Kidney (tissue), 14 donors: Measurements from ENCODE around the gene CCDC97. TPM values are rescaled to one million over a fixed set of nuclear protein-coding genes. Genes with fewer than 3 reads are reported as not detected.

Source experiments
- DNase-seq, 5 donors: peaks; one replicate each; pipeline ENCODE4 v3.0.0-alpha.2; 2013 to 2020
- FAIRE-seq: peaks from 2 replicates; lab custom pipeline; 2012; peaks lifted over from hg19 to GRCh38; lab: Jason Lieb, UNC
- H3K27ac ChIP-seq, 2 donors: one replicate each; pipeline ENCODE4 v1.7.0; 2013; ENCODE audit warnings: low read depth in 2 of 2, low read length in 2 of 2, inconsistent platforms in 1 of 2
- H3K27me3 ChIP-seq: one replicate; pipeline ENCODE4 v1.7.1; 2013; ENCODE audit warnings: low read length, inconsistent platforms; ENCODE audit not compliant: control insufficient read depth, insufficient read depth
- H3K36me3 ChIP-seq, 3 donors: one replicate each; pipeline versions ENCODE4 v1.7.0 to v1.7.1; 2013; ENCODE audit warnings: low read length in 3 of 3, control low read depth in 1 of 3, inconsistent platforms in 1 of 3; ENCODE audit not compliant: insufficient read depth in 3 of 3, control insufficient read depth in 2 of 3
- H3K4me1 ChIP-seq, 3 donors: one replicate each; pipeline versions ENCODE4 v1.7.0 to v1.7.1; 2013; ENCODE audit warnings: low read length in 3 of 3, inconsistent platforms in 1 of 3, low read depth in 1 of 3; ENCODE audit not compliant: control insufficient read depth in 2 of 3, insufficient read depth in 2 of 3
- H3K4me3 ChIP-seq, 3 donors: one replicate each; pipeline versions ENCODE4 v1.7.0 to v1.8.1; 2013; ENCODE audit warnings: low read length in 3 of 3, control low read depth in 1 of 3, inconsistent platforms in 1 of 3
- H3K9ac ChIP-seq, 3 donors: one replicate each; pipeline versions ENCODE4 v1.7.0 to v1.7.1; 2013; ENCODE audit warnings: low read length in 3 of 3, control low read depth in 1 of 3, inconsistent platforms in 1 of 3
- H3K9me3 ChIP-seq, 3 donors: one replicate each; pipeline versions ENCODE4 v1.7.0 to v1.7.1; 2013; ENCODE audit warnings: low read length in 3 of 3, control low read depth in 1 of 3, inconsistent platforms in 1 of 3; ENCODE audit not compliant: control insufficient read depth in 2 of 3, insufficient read depth in 1 of 3
- intact Hi-C: fragments of 100-400 bp; cut with DNase I; formaldehyde crosslinking; loops from one replicate; pipeline ENCODE4 v1.11.1; 2022
- polyA plus RNA-seq: library from polyadenylated mRNA; stranded (reverse); fragments of 350-450 nt; fragmentation: Illumina TruSeq; extraction: RNeasy Lipid Tissue Mini Kit (QIAGEN cat#74804); gene quantifications from one replicate; pipeline ENCODE4 v1.2.3, GENCODE V29; 2014; ENCODE audit warnings: low read depth, low replicate concordance; ENCODE audit not compliant: insufficient read depth
- total RNA-seq: library from RNA; stranded (reverse); fragmentation: NEBNext Ultra II Directional; extraction: Animal tissue kit (Norgen Biotek cat#: 25700); gene quantifications from one replicate; pipeline ENCODE4 v1.2.1, GENCODE V29; 2021
- TF ChIP-seq, protein P1 (sequence below): IDR thresholded peaks from 3 replicates; pipeline ENCODE4 v1.5.1; 2012; ENCODE audit warnings: mild to moderate bottlenecking, moderate library complexity, borderline replicate concordance; ENCODE audit not compliant: insufficient read depth; ENCODE audit errors: extremely low read depth
- donor health status: control.
- donor health status: control.
- donor health status: control.
- donor health status: control.
- donor health status: control.
- donor health status: DM: yes; HTN: yes; CAD: no.
- donor health status: Normal renal cell carcinoma (clear cell type).

CCDC97 gene
- total and polyA plus RNA-seq, 2 donors from 2014 or later: 9.8 to 28.1 TPM

DNA sequence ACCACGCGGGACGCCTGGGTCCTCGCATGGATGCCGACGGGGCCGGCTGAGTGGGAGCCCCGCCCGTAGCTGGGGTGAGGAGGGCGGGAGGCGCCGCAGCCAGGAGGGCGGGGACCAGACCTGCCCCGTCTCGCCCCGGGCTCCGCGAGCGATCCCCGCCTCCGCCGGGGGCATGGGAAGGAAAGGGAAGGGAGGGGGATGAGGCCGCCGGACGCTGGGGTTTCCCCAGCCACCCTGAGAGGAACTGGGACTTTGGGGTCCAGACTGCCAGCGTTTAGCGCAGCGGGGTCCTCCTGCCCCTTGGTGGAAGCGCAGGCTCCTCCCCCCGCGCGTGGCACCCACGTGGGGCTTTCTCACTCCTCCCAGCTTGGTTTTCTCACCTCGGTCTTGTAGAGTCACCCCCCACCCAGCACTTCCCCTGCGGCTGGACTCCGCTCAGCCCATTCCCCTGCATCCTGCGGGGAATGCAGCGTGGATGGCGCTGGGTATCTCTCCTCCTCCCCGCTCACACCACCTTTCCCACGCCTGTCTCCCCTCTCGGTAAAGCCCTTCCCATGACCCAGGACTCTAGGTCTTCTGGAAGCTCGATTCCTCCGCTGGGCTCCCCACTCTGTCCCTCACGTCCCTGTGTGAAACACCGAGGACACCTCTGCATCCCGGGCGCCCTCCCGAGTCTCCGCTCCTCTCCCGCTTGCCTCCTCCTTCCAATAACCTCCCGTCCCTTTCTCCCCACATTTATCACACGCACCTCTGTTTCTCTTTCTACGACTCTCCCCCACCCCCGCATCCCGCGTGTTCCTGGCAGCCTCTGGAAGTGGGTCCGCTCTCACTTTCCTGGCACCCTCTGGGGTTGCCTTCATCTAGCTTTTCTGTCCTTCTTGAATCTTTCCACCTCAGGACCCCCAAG lies 41.6 kb downstream of the CCDC97 start:
- Histone ChIP-seq H3K9me3 (no peaks in the 10 kb centered on the region), H3K27ac (peak overlapping the region; percentile 55 to 57), H3K4me3 (peak overlapping the region; percentile 41 to 71 (median 59)), H3K9ac (peak overlapping the region in 1 of 3 donors; percentile 41), H3K36me3 (no peaks in the 10 kb centered on the region), H3K27me3 (no peaks in the 10 kb centered on the region), H3K4me1 (peaks cover 0 to 21% (median 3%) of the 10 kb centered on the region in 3 donors)
- no peak for FAIRE-seq
- intact Hi-C loops: no loop called here
- TF ChIP-seq, protein P1, sequence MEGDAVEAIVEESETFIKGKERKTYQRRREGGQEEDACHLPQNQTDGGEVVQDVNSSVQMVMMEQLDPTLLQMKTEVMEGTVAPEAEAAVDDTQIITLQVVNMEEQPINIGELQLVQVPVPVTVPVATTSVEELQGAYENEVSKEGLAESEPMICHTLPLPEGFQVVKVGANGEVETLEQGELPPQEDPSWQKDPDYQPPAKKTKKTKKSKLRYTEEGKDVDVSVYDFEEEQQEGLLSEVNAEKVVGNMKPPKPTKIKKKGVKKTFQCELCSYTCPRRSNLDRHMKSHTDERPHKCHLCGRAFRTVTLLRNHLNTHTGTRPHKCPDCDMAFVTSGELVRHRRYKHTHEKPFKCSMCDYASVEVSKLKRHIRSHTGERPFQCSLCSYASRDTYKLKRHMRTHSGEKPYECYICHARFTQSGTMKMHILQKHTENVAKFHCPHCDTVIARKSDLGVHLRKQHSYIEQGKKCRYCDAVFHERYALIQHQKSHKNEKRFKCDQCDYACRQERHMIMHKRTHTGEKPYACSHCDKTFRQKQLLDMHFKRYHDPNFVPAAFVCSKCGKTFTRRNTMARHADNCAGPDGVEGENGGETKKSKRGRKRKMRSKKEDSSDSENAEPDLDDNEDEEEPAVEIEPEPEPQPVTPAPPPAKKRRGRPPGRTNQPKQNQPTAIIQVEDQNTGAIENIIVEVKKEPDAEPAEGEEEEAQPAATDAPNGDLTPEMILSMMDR: no peak
- DNase-seq: peak in 4 of 5 donors; percentile 10 to 90 (median 39)

- FAIRE-seq (no peak), DNase-seq (no peak)
- Histone ChIP-seq H3K27me3 (no peaks in the 10 kb centered on the region), H3K9ac (peak overlapping the region in 1 of 3 donors; percentile 41), H3K9me3 (no peaks in the 10 kb centered on the region), H3K36me3 (no peaks in the 10 kb centered on the region), H3K4me1 (peaks cover 0 to 21% (median 3%) of the 10 kb centered on the region in 3 donors), H3K27ac (no peak overlapping the region), H3K4me3 (peak overlapping the region; percentile 41 to 71 (median 56))
- intact Hi-C loops: no loop called here
- TF ChIP-seq, protein P1: no peak
These were observed 42.3 kb downstream of the CCDC97 start for GRCh38 chr19:41352279-41352608.

DNA sequence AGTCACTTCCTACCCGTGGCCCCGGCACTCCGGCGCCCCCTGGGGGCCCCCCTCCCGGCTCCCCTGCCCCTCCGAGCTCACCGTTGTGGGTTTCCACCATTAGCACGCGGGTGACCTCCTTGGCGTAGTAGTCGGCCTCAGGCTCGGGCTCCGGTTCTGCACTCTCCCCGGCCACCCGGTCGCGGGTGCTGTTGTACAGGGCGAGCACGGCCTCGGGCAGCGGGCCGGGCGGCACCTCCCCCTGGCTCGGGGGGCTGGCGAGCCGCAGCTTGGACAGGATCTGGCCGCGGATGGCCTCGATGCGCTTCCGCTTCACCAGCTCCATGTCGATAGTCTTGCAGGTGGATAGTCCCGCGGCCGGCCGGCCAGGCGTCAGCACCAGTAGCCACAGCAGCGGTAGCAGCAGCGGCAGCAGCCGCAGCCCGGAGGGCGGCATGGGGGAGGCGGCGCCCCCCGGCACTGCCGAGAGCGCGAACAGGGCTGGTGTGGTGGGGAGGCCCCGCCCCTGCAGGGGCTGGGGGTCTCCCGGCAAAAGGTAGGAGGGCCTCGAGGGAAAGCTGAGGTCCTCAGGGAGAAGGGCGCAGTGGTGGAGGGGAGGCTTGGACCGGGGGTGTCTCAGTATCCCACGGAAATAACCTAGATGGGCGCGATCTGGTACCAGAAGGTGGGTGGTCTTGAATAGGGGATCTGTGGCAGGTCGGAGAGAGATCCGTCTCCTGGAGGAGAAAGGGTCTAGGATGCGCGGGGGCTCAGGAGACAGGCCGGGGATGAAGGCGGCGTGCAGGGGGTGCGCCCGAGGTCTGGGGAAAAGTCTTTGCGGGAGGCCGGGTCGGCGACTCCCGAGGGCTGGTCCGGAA lies 42.9 kb downstream of the CCDC97 start:
- DNase-seq (peak; percentile 39 to 89 (median 58)), FAIRE-seq (no peak)
- intact Hi-C loops: no loop called here

More for the DNA sequence above, 42.9 kb downstream of the CCDC97 start:
- Histone ChIP-seq H3K27ac (peak overlapping the region; percentile 43 to 60), H3K9me3 (no peaks in the 10 kb centered on the region), H3K4me3 (peak overlapping the region; percentile 56 to 74 (median 71)), H3K36me3 (no peaks in the 10 kb centered on the region), H3K9ac (peak overlapping the region in 2 of 3 donors; percentile 51 to 55), H3K27me3 (no peaks in the 10 kb centered on the region), H3K4me1 (peaks cover 0 to 21% (median 3%) of the 10 kb centered on the region in 3 donors)
- TF ChIP-seq, protein P1: no peak
